GM21515 (cell line): ENCODE data around the gene OR6K2.
"Not testable (repeated sequence)": the region's sequence is repeated elsewhere in the genome, so short reads cannot be mapped to it uniquely, and the experiment has no call there.

Source experiments
- ATAC-seq: cut with Tn5 transposase; IDR thresholded peaks from one replicate; pipeline ENCODE4 v1.9.1; 2021; ENCODE audit not compliant: unreplicated experiment

The OR6K2 gene, protein sequence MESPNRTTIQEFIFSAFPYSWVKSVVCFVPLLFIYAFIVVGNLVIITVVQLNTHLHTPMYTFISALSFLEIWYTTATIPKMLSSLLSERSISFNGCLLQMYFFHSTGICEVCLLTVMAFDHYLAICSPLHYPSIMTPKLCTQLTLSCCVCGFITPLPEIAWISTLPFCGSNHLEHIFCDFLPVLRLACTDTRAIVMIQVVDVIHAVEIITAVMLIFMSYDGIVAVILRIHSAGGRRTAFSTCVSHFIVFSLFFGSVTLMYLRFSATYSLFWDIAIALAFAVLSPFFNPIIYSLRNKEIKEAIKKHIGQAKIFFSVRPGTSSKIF

DNA sequence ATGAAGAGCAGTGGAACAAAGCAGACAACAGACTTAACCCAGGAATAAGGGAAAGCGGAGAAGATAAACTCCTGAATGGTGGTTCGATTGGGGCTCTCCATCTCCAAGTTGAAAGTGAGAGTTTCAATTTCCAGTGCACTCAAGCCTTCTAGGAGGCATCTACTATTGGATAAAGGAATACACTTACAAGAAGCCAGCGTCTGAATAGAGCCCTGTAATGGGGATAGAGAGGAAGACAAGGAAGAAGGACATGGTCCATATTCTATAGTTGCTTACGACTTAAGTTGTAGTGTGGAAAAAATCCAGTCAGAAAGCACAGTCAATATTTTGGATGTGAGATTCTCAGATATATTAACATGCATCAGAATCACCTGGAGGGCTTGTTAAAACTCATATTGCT is at the start of gene OR6K2:
Gene OR6K2 (minus strand): TSS at position 101 of the 400 bp plus-strand sequence. CDS start 0 bp downstream, at position 101.
- no peak for ATAC-seq

DNA sequence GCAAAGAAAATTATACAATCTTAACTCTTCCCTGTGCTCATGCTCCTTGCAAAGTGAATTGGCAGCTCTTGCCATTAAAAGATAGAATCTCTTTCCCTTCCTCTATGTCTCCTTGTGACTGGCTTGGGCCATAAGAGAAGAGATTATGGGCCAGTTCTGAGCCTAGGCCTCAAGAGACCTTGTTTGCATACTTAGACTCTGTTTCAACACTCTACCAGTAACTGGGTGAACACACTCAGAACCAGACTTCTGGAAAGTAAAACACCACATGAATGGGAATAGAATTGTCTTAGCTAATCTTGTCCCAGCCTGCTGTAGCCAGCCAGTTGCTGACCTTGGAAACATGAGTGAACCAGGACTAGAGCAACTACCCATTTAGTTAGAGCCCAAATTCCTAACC is 35.4 kb upstream of the OR6K2 start:
- ATAC-seq: no peak

DNA sequence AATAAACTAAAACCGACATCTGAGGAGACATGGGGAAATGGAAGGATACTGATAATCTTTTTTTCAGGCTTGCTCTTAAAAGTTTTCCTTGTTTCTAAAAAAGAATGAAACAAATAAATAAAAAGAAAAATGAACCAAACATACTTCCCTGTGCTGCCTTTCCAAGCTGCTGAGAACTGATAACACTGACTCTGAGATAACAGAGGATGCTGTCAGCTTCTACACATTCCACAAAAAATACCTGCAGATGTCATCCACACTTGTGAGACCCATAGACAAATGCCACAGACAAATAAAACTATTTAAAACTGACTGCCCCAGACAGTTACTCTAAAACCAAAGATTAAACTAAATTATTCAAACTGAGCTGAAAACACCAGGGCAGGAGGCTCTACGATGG is 32.1 kb upstream of the OR6K2 start:
- no peak for ATAC-seq

DNA sequence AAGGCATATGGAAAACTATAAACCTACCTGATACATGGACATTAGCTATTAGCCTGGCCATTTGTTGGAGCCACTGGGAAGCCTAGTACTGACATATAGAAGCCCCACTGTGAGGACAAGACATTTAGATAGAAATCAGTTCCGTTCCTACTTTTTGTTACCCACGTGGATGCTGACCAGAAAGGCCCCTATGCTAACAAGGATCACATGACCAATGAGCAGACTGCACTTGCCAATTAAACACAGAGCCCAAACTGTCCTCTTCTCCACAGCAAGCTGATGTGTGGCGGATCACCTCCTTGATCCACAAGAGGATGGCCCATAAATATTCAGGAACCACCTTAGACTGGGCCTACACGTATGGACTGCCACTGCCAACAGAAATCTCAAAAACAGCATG is 31.3 kb upstream of the OR6K2 start:
- ATAC-seq: no peak

DNA sequence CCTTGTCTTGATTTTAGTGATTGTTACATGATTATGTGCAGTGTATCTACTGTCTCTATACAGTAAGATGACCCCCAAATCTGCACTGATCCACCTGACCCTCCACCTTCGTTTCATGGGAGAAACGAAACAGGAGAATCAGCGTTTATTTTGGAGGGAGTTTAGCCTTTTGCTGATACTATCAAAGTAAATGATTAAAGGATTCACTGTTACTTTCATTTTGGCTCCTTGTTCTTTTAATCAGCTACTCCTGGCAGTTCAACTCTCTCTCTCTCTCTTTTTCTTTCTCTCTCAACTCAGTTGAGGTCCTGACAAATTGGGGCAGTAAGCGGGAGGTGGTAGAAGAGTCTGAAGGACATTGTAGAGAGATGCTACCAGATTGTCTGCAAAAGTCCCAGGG is 30.0 kb upstream of the OR6K2 start:
- no peak for ATAC-seq

DNA sequence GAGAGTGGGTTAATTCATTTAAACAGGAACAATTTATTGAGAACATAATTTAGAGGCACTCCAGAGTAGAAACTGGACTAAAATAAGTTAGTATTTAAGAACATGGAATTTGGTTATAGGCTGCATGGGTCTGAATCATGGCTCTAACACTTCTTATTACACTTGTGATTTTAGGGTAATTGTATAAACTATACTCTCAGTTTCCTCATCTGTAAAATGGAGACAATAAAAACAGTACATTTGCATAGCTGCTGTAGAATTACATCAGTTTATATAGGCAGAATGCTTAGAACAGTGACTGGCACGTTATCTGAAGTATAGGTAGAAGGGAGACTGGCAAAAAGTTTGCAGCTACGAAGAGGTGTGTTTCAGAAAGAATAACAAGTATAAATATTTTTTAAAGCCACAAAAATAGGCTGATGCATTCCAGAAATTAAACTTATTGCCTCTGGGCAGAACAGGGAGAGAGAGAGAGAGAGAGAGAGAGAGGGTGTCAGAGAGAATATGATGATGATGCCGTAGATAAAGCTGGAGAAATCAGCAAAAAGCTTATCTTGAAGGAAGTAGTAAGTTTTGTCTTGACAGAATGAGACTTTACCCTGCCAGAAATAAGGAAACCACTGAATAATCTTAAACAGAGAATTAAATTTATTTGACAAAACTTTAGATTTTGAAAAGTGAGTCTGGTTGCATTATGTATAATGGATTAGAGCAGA is 28.2 kb upstream of the OR6K2 start:
- no peak for ATAC-seq

DNA sequence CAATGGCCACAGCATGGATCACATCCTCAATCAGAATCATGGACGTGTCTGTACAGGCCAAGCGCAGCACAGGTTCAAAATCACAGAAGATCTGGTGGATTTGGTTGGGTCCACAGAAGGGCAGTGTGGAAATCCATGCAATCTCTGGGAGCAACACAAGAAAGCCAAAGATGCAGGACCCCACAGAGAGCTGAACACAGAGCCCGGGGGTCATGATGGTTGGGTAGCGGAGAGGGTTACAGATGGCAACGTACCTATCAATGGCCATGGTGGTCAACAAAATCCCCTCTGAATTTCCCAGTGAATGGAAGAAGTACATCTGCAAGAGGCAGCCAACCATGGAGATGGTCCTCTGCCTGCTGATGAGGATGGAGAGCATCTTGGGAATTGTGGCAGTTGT is 24.0 kb upstream of the OR6K2 start:
- no peak for ATAC-seq

DNA sequence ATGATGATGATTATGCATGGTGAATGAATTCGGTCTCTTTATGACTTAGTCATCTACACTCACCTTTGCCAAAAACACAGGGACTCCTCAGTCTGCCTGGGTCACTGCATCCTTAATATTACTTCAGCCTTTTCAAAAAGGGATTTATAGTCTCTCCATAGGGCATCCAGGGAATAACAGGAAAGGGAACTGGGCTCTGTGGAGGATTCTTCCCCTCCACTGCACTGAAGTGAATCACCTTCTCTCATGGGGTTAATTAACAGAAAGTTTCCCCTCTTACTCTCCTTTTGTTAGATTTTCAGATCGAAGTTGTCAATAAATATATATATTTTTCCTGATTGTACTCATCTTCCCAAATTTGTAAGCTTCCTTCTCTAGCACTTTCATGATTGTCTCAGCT is 20.2 kb upstream of the OR6K2 start, which contains the start of gene OR6K3:
Gene OR6K3 (minus strand): TSS at position 101 of the 400 bp plus-strand sequence. CDS start 2,605 bp downstream, outside the sequence.
- ATAC-seq: no peak

DNA sequence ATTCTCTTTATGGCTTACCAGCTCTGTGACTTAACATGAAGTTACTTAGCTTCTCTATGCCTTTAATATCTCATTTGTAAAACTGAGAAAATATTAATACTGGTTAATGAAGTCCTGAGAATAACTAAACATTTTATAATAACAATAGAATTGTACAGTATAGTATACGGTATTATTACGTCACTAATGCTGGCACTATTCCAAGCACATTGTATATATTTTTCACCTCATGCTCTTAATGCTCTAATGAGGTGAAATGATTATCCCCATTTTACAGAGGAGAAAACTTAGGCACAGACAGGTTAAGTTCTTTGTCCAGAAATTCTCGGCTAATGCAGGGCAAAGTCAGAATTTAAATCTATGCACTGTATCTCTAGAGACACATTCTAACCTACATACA is 19.2 kb upstream of the OR6K2 start:
- ATAC-seq: no peak

DNA sequence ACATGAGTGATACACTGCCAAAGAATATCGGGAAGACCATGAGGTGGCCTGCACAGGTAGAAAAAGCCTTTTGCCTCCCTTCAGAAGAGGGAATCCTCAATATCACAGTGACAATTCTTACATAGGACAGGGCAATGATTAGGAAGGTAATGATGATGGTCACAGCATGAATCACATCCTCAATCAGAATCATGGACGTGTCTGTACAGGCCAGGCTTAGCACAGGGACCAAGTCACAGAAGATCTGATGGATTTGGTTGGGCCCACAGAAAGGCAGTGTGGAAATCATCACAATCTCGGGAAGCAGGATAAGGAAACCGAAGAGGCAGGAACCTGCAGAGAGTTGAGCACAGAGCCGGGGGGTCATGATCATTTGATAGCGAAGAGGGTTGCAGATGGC is 16.9 kb upstream of the OR6K2 start:
- ATAC-seq: no peak

DNA sequence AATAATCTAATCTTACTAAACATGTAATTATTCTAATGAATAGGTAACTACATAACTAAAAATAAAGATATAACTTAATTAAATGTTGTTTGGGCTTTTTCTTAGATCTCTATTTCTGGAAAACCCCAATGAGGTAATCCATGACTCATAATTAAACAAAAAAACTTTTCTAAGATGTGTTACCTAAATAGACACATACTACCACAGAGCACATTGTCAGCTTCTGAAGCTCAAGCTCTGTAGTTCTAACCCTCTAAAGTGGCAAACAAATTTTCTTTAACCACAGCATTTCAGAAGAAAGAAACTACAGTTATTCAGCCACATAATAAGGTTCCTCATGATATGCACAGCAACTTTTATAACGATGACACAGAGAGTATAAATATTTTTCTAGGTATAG is 15.9 kb upstream of the OR6K2 start:
- no peak for ATAC-seq

DNA sequence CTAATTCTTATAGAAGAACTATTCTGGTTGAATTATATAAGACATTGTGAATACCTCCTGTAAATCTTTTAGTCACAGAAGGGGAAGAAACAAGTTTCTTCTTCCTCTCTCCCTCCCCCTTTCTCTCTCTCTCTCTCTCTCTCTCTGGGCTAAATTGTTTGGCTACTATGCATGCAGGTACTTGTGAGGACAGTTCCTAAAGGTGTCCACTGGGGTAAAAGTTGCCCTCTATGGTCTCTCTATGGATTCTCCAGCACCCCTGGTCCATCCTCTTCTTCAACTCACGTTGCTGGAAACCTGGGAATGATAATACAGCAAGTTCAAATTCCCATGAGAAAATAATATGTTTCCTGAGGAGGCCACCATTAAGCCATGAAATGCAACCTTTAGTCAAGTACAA is 14.3 kb upstream of the OR6K2 start:
- ATAC-seq: no peak

DNA sequence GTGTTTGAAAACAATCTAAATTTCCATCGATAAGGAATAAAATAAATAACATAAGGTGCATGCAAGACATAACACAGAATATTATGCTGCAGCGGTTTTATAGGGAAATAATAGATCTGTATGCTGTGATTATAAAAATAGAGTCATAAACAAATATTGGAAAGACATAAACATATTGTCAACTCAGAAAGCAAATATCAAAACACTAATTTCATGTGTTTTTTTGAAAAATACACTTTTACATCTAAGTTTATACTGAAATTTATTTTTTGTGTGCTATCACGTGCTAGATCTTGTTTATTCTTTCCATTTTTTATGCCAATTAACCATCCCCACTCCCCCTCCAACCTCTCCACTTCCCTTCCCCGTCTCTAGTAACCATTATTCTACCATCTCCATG is 10.6 kb upstream of the OR6K2 start:
- no peak for ATAC-seq

DNA sequence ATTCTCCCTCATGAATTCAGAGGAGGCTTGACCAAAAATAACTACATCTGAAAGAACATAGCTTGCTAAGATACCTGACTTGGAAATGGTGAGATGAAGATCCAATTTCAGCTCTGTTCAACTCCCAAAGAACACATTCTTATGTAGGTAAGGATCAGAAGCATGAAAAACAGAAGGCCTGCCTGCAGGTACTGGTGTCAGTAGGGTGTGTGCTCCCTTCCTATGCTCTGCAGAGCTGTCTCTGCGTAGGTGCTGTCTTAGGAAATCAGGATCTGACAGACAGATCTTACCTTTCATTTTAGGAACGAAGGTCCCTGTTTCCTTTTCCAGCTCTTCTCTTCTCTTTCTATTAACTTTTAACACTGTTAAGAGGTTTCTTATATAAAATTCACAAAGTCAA is 5.6 kb upstream of the OR6K2 start:
- ATAC-seq: no peak

DNA sequence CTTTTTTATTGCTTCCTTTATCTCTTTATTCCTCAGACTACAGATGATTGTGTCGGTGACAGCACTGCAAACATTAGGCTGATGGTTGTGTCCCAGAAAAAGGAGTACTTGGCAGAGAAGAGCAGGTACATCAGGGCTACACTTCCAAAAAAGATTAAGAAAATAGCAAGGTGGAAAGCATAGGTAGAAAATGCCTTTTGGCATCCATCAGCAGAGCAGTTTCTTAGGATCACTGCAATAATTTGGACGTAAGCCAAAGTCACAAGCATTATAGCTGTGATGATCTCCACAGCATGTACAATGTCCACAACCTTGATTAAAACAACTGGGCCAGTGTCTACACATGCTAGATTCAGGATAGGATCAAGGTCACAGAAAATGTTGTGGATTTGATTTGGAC is 5.9 kb downstream of the OR6K2 start:
- no peak for ATAC-seq

DNA sequence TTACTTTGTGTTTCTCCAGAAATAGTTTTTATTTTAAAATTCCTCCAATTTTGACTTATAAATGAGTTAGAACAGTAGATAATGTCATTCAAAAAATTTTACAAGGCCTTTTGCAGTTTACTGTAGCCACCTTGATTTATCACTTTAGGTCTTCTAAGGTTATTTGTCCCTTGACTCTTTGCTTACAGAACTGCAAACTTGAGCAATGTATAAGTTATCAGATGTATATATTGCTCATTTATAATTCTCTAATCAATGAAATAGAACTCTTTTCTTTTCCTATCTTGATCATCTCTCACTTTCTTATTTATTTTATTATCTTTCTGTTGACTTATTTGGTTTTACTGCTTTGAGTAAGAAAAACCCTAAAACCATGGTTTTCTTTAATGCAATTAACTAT is 8.1 kb downstream of the OR6K2 start:
- no peak for ATAC-seq

DNA sequence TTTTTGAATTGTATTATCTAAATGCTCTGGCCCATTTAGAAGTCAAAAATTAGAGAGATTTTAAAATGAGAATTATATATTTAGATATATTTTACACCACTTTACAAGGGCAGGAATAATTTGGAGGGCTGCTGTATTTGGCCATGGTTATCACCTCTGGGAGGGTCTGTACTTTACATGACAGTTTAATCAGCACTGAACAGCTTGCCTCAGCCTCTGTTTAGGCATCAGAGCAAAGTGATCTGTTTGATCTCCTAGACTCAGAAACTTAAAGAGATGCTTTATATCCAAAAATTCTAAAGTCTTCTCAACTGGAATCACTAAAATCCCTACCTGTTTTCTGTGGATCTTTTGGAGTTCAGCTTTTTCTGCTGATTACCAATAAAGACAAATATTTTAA is 8.5 kb downstream of the OR6K2 start:
- no peak for ATAC-seq

DNA sequence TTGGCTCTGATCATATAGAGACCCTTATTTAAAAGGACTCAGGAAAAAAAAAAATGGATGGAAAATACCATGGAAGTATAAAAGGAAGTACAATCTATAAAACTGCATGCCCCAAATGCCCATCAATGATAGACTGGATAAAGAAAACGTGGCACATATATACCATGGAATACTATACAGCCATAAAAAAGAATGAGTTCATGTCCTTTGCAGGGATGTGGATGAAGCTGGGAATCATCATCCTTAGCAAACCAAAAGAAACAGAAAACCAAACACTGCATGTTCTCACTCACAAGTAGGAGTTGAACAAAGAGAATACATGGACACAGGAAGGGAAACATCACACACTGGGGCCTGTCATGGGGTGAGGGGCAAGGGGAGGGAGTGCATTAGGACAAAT is 9.3 kb downstream of the OR6K2 start:
- ATAC-seq: not testable (repeated sequence)

DNA sequence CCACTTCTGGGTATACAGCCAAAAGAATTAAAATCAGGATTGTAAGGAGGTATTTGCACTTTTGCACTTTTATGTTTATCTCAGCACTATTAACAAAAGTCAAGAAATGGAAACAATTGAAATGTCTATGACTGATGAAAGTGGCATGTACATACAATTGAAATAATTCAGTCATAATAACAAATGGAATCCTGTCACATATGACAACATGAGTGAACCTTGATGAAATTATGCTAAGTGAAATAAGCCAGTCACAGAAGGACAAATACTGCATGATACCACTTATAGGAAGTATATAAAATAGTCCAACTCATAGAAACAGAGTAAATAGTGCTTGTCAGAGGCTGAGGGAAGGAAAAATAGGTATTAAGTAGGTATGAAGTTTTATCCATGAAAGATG is 10.6 kb downstream of the OR6K2 start:
- no peak for ATAC-seq

DNA sequence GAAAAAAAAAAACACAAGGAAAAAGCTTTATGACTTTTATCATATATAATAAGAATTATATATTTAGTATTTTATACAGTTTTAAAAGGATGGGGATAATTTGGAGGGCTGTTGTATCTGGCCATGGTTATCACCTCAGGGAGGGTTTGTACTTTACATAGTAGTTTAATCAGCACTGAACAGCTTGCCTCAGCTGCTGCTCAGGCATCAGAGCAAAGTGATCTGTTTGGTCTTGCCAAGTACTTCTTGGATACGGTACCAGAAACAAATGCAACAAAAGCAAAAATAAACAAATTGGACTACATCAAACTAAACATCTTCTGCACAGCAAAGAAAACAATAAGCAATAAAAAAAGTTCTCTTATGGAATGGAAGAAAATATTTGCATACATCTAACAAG is 11.3 kb downstream of the OR6K2 start:
- no peak for ATAC-seq

DNA sequence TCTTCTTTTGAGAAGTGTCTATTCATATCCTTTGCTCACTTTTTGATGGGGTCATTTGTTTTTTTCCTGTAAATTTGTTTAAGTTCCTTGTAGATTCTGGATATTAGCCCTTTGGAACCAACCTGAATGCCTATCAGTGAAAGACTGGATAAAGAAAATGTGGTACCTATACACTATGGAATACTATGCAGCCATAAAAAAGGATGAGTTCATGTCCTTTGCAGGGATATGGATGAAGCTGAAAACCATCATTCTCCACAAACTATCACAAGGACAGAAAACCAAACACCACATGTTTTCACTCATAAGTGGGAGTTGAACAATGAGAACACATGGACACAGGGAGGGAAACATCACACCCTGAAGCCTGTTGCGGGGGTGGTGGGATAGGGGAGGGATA is 12.1 kb downstream of the OR6K2 start:
- ATAC-seq: not testable (repeated sequence)

DNA sequence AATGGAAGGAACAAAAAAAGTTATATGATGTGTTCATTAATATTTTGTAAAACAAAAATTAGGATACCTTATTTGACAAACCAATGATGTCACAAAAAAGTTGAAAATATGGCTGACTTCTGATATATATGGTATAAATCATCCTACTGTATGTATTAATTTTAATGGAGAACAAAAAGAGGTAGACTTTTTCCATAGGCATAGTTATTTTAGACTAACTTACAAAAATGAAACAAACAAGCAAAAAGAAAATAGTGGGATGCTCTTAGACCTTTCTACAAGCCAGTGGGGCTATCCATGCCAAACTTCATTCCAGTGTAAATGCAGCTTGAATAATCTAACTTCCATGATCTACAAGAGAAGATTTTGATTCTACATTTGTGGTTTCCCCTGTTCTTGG is 13.4 kb downstream of the OR6K2 start:
- ATAC-seq: no peak
